Fibroblast of skin of left quadriceps (primary cell): Measurements from ENCODE around the gene PAK5.

Experiments used
- DNase-seq, 2 experiments: peaks; one replicate each; pipeline ENCODE4 v3.0.0-alpha.2; 2013; ENCODE audit warnings: low read depth in 2 of 2

Gene PAK5

GRCh38 chr20:9789131-9789530 lies 49.7 kb downstream of the PAK5 start:
- DNase-seq = no peak

DNA sequence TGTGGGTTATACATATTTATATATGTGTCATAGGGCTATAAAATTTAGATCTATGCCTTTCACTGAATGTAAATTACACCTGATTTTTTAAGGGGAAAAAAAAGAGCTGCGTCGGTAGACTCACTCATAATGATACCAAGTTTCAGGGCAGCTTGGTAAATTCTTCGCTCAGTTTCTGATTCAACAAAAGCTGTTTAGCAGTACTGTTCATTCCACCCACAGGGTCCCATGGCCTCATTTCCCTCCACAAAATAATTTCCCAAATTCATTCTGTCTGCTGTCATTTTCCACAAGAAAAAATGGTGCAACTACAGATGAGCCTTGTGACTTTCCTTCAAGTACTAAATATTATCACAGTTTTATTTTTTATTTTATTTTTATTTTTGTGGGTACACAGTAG lies 63.7 kb downstream of the PAK5 start:
- no peak for DNase-seq

GRCh38 chr20:9769954-9770353 lies 68.9 kb downstream of the PAK5 start:
- DNase-seq = no peak

GRCh38 chr20:9761476-9761875 lies 77.4 kb downstream of the PAK5 start:
- no peak for DNase-seq

GRCh38 chr20:9759392-9759791 lies 79.5 kb downstream of the PAK5 start:
- no peak for DNase-seq

GRCh38 chr20:9758752-9759151 lies 80.1 kb downstream of the PAK5 start:
- no peak for DNase-seq

GRCh38 chr20:9756660-9757059 lies 82.2 kb downstream of the PAK5 start:
- DNase-seq = no peak

DNA sequence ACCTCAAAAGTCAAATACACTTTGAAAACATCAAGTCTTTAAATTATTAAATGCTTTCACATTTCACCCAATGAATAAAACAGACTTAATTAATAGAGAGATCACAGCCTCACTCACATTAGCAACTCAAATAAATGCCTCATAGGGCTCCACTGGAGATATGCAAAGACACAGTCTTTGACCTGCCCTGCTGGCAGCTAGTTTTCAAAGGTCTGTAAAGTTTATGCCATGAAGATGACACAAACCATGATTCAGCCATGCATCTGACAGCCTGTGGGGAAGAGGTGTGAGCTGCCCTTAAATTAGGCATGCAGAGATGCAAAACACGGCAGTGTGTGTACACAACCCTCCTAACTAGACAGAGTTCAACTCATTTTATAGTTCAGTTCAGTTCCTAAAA lies 83.6 kb downstream of the PAK5 start:
- DNase-seq = no peak

- no peak for DNase-seq
Observed at GRCh38 chr20:9744551-9744950, 94.3 kb downstream of the PAK5 start.

DNA sequence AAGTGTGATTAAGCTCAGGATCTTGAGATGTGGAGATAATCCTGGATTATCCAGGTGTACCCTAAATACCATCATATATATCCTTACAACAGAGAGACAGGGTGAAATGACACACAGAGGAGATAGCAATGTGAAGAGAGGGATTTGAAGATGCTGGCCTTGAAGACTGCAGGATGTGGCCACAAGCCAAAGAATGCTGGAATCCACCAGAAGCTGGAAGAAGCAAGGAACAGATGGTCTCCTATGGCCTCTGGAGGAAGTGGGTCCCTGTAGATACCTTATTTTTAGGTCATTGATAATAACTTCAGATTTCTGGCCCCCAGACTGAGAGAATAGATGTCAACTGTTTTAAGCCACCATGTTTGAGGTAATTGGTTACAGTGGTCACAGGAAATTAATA lies 95.0 kb downstream of the PAK5 start:
- DNase-seq = no peak

- DNase-seq = no peak
Observed at GRCh38 chr20:9742821-9743220, 96.1 kb downstream of the PAK5 start.

DNA sequence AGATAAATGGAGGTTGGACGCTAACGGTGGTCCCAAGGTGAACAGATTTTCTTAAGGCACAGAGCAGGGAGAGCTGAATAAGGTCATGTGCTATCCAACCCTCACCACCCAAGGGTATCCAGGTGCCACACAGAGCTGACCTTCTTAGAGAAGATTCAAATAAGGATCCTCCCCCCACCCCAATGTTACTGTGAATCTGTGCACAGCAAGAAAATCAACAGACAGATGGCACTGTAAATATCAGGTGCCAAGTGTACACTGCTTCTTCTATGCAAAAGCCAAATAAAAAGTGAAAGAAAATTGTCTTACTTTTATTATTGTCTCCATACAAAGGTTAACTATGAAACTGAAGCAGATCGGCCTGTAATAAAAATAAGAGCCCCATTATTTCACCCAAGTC lies 96.9 kb downstream of the PAK5 start:
- DNase-seq = no peak

DNA sequence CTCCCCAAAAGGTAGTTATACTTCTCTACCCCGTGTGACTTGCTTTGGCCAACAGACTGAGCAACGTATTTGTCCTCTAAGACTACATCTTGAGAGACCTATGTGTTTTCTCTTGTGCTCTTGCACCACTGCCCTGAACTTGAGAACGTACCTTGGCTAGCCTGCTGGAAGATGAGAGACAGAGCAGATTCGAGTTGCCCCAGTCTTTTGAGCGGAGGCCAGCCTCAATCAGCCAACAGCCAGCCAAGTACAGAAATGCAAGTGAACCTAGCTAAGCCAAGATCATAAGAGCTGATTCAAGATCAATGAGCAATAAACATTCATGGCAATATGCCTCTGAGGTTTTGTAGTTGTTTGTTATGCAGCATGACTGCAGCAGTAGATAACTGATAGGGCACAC lies 98.4 kb downstream of the PAK5 start:
- no peak for DNase-seq

DNA sequence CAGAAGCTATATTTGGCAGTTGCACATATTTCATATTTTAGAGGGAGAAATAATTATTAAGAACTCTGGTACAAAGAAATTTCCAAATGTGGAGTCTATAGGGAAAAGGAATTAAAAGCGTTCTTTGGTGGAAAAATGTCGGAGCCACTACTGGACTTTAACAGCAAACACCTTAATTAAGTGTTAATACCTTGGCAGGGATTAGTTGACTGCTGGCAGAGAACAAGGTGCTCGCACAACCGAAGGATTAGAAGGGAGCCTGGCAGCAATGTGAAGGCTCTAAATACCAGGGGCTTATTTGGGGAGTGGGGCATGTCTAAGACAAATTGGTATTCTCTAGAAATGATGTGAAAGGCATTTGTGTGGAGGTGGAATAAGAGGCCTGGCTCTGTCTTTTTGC lies 98.9 kb downstream of the PAK5 start:
- no peak for DNase-seq

GRCh38 chr20:9736373-9736772 lies 102.5 kb downstream of the PAK5 start:
- DNase-seq = no peak

DNA sequence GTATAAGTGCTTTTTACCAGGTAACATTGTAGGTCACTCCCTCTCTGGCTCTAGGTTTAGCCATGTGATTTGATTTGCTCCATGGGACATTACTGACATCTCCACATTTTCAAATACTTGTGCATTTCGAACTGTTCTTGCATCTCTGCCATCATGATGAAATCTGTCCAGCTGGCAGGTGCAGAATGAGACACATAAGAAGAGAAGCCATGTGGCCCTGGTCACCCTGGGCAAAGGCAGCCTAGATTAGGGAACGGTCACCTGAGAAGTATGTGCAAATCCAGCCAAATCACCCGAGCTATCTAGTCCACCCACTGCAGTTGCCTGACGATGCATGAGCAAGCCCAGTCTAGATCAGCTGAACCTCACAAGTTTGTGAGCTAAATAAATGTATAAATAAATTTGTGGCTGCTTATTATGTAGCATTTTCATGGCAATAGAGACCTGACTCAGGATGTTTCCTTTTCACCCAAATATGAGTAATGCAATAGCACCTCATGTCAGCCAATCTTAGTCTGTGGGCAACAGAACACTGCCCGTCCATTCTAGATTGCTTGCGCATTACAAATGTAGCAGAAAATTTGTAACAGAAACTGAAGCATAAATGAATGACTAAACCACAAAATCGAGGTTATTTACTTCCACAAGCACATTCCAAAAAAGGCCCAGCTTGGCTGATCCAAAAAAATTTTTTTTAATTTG lies 115.2 kb downstream of the PAK5 start:
- DNase-seq = no peak

DNA sequence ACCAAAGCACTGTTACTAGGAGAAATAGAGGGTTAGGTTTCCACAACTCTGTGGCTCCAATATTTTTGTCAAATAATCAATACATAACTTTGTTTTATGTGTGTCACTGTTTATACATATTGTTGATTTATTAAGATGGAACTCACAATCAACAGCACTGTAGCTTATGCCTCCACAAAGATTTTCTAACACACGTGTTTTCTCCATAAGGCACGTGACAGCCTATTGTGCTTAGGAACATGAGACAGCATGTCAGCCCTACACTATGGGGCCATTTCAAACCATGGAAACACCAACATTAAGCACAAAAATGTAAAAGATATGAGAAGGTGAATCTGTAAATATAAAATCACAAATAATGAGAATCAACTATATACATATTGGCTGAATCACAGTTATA lies 127.0 kb downstream of the PAK5 start:
- DNase-seq = no peak

DNA sequence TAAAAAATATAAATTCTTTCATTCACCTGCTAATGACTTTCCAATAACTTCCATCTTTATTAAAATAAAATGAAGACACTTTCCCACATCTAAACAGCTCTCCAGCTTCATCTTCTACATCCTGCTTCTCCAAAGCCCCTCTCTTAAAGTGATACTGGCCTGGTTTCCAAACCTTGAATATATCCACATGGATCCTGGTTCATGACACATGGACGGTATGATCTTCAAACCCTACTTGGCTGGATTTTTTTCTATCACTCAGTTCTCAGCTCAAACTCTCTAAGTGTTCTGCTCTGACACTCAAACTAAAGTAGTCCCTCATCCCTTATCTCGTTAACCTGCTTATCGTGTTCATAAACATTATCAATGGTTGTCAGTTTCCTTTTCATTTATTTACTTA lies 128.2 kb downstream of the PAK5 start:
- no peak for DNase-seq

- no peak for DNase-seq
Observed at GRCh38 chr20:9705722-9706476, 133.0 kb downstream of the PAK5 start.

- DNase-seq = no peak
Observed at GRCh38 chr20:9699181-9699580, 139.7 kb downstream of the PAK5 start.

- DNase-seq = no peak
Observed at GRCh38 chr20:9689041-9689440, 149.8 kb downstream of the PAK5 start.

DNA sequence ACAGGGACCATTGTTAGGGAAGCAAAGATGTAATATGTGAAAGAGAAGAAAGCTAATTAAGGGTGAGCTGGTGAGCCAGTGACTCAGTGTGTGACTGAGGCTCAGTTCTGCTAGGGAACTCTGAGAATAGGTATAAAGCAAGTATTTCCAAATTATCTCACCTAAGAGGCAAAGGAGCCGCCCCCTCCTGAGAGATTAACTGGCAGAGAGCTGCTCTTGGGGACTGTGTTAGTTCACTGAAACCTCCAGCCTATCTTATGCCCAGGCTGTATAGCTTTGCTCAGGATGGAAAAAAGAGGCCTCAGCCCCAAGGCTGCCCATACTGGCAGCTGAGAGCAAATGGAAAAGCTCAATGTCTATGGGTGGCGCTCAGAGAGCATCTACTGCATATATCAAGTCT lies 152.0 kb downstream of the PAK5 start:
- no peak for DNase-seq

DNA sequence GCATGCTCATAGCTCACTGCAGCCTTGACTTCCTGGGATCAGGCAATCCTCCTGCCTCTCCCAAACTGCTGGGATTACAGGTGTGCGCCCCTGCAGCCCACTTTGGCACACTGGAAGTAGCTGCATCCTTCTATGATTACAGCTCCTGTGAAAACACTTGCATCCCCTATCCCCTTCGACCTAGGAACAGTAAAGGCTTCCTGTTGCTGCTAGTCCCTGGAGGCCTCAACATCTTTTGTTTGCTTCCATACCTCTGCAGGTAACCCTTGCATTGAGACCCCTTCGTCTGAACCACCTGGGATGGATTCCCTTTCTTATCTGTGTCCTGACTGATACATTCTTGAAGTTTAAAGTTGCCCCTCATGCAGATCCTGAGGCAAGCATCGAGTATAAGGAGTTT lies 152.4 kb downstream of the PAK5 start:
- DNase-seq = no peak

- no peak for DNase-seq
Observed at GRCh38 chr20:9686001-9686400, 152.9 kb downstream of the PAK5 start.
